HEK293 (cell line): ENCODE measurements around the gene FRMD8.

Experiments
- BCL6B ChIP-seq: fragments of 450-650 bp; formaldehyde crosslinking; IDR thresholded peaks from 2 replicates; pipeline ENCODE4 v1.5.1; 2017; ENCODE audit warnings: missing biosample characterization, missing genetic modification characterization
- HOXC10 ChIP-seq: sonication (generic); formaldehyde crosslinking; IDR thresholded peaks from 2 replicates; pipeline ENCODE4 v1.8.1; 2023; ENCODE audit warnings: mild to moderate bottlenecking, missing genetic modification reagents
- INSM2 ChIP-seq: fragments of 450-650 bp; formaldehyde crosslinking; IDR thresholded peaks from 2 replicates; pipeline ENCODE4 v1.5.1; 2016; ENCODE audit warnings: missing biosample characterization, missing genetic modification characterization
- KLF9 ChIP-seq: fragments of 450-650 bp; formaldehyde crosslinking; IDR thresholded peaks from 2 replicates; pipeline ENCODE4 v1.5.1; 2016; ENCODE audit warnings: missing biosample characterization, missing genetic modification characterization, low read depth
- TCF7L2 ChIP-seq: IDR thresholded peaks from 2 replicates; pipeline ENCODE4 v1.6.1; 2011; ENCODE audit warnings: low read depth, mild to moderate bottlenecking, inconsistent platforms, low read length, moderate library complexity, borderline replicate concordance
- ZBTB17 ChIP-seq: fragments of 450-650 bp; formaldehyde crosslinking; IDR thresholded peaks from 2 replicates; pipeline ENCODE4 v1.5.1; 2016; ENCODE audit warnings: missing biosample characterization, missing genetic modification characterization
- ZBTB6 ChIP-seq: fragments of 450-650 bp; formaldehyde crosslinking; IDR thresholded peaks from 2 replicates; pipeline ENCODE4 v1.5.1; 2017; ENCODE audit warnings: missing biosample characterization, missing genetic modification characterization
- ZFP41 ChIP-seq: fragments of 450-650 bp; formaldehyde crosslinking; IDR thresholded peaks from 2 replicates; pipeline ENCODE4 v1.5.1; 2016; ENCODE audit warnings: missing biosample characterization, missing genetic modification characterization, borderline replicate concordance
- ZNF112 ChIP-seq: fragments of 450-650 bp; formaldehyde crosslinking; IDR thresholded peaks from 2 replicates; pipeline ENCODE4 v1.5.0; 2017; ENCODE audit warnings: missing biosample characterization, missing genetic modification characterization
- ZNF157 ChIP-seq: fragments of 450-650 bp; formaldehyde crosslinking; IDR thresholded peaks from 2 replicates; pipeline ENCODE4 v1.5.1; 2016; ENCODE audit warnings: missing biosample characterization, missing genetic modification characterization
- ZNF16 ChIP-seq: fragments of 450-650 bp; formaldehyde crosslinking; IDR thresholded peaks from 2 replicates; pipeline ENCODE4 v1.5.1; 2016; ENCODE audit warnings: low read depth, missing biosample characterization, missing genetic modification characterization
- ZNF214 ChIP-seq: fragments of 450-650 bp; formaldehyde crosslinking; IDR thresholded peaks from 2 replicates; pipeline ENCODE4 v1.5.1; 2017; ENCODE audit warnings: missing biosample characterization, mild to moderate bottlenecking, missing genetic modification characterization, borderline replicate concordance
- ZNF23 ChIP-seq: fragments of 450-650 bp; formaldehyde crosslinking; IDR thresholded peaks from 2 replicates; pipeline ENCODE4 v1.5.1; 2016; ENCODE audit warnings: missing biosample characterization, missing genetic modification characterization, borderline replicate concordance
- ZNF266 ChIP-seq: fragments of 450-650 bp; formaldehyde crosslinking; IDR thresholded peaks from 2 replicates; pipeline ENCODE4 v1.5.1; 2016; ENCODE audit warnings: missing biosample characterization, missing genetic modification characterization, low read depth
- ZNF292 ChIP-seq: fragments of 450-650 bp; formaldehyde crosslinking; IDR thresholded peaks from 2 replicates; pipeline ENCODE4 v1.5.1; 2016; ENCODE audit warnings: low read depth, missing biosample characterization, missing genetic modification characterization, borderline replicate concordance
- ZNF302 ChIP-seq: fragments of 450-650 bp; formaldehyde crosslinking; IDR thresholded peaks from 2 replicates; pipeline ENCODE4 v1.5.1; 2016; ENCODE audit warnings: missing biosample characterization, missing genetic modification characterization, low read depth
- ZNF335 ChIP-seq: fragments of 450-650 bp; formaldehyde crosslinking; conservative IDR thresholded peaks from 2 replicates; pipeline ENCODE4 v1.5.1; 2016; ENCODE audit warnings: missing biosample characterization, missing genetic modification characterization
- ZNF341 ChIP-seq: fragments of 450-650 bp; formaldehyde crosslinking; IDR thresholded peaks from 2 replicates; pipeline ENCODE4; 2016; ENCODE audit warnings: low read depth, missing biosample characterization, missing genetic modification characterization
- ZNF398 ChIP-seq: fragments of 450-650 bp; formaldehyde crosslinking; IDR thresholded peaks from 2 replicates; pipeline ENCODE4 v1.5.1; 2017; ENCODE audit warnings: missing biosample characterization, missing genetic modification characterization
- ZNF426 ChIP-seq: fragments of 450-650 bp; formaldehyde crosslinking; IDR thresholded peaks from 2 replicates; pipeline ENCODE4 v1.5.1; 2017; ENCODE audit warnings: missing biosample characterization, missing genetic modification characterization, mild to moderate bottlenecking, inconsistent platforms, moderate library complexity
- ZNF501 ChIP-seq: fragments of 450-650 bp; formaldehyde crosslinking; IDR thresholded peaks from 2 replicates; pipeline ENCODE4 v1.5.1; 2016; ENCODE audit warnings: missing biosample characterization, missing genetic modification characterization
- ZNF529 ChIP-seq: fragments of 450-650 bp; formaldehyde crosslinking; IDR thresholded peaks from 2 replicates; pipeline ENCODE4 v1.5.1; 2017; ENCODE audit warnings: missing genetic modification characterization, missing biosample characterization; ENCODE audit not compliant: insufficient replicate concordance
- ZNF560 ChIP-seq: fragments of 450-650 bp; formaldehyde crosslinking; IDR thresholded peaks from 2 replicates; pipeline ENCODE4 v1.5.1; 2017; ENCODE audit warnings: missing biosample characterization, missing genetic modification characterization, borderline replicate concordance
- ZNF561 ChIP-seq: fragments of 450-650 bp; IDR thresholded peaks from 2 replicates; pipeline ENCODE4 v1.5.1; 2018; ENCODE audit warnings: missing biosample characterization, missing genetic modification characterization, borderline replicate concordance
- ZNF624 ChIP-seq: fragments of 450-650 bp; formaldehyde crosslinking; IDR thresholded peaks from 2 replicates; pipeline ENCODE4 v1.5.1; 2017; ENCODE audit warnings: missing biosample characterization, missing genetic modification characterization
- ZNF626 ChIP-seq: fragments of 450-650 bp; sonication (Bioruptor Pico); formaldehyde crosslinking; IDR thresholded peaks from 2 replicates; pipeline ENCODE4 v1.5.1; 2018; ENCODE audit warnings: missing biosample characterization, missing genetic modification characterization, inconsistent platforms
- ZNF785 ChIP-seq: fragments of 450-650 bp; formaldehyde crosslinking; IDR thresholded peaks from 2 replicates; pipeline ENCODE4 v1.5.1; 2016; ENCODE audit warnings: missing biosample characterization, missing genetic modification characterization
- ZSCAN18 ChIP-seq: fragments of 450-650 bp; formaldehyde crosslinking; IDR thresholded peaks from 2 replicates; pipeline ENCODE4 v1.5.1; 2016; ENCODE audit warnings: missing biosample characterization, missing genetic modification characterization

Gene FRMD8

GRCh38 chr11:65421794-65422632, 35.6 kb downstream of the FRMD8 start (continued):
- TF ChIP-seq INSM2 (tag by site-specific recombination), result peak; percentile 59; the same call in 1 of the 2 replicates
- TF ChIP-seq ZFP41 (tag by site-specific recombination), result no peak
- no peak for TF ChIP-seq ZSCAN18 (tag by site-specific recombination)
- peak; percentile 81 for TF ChIP-seq ZNF341 (tag by site-specific recombination)
- TF ChIP-seq ZNF785, result no peak
- TF ChIP-seq ZNF560 (tag by site-specific recombination), result no peak
- no peak for TF ChIP-seq ZNF624
- no peak for TF ChIP-seq ZNF16 (tag by site-specific recombination)
- peak; percentile 86 for TF ChIP-seq KLF9 (tag by site-specific recombination)
- TF ChIP-seq BCL6B, result no peak
- no peak for TF ChIP-seq ZNF292 (tag by site-specific recombination)
- peak; percentile 74 for TF ChIP-seq ZBTB6 (tag by site-specific recombination)
- TF ChIP-seq HOXC10 (CRISPR knock-in tag), result no peak
- no peak for TF ChIP-seq ZNF23 (tag by site-specific recombination)
- no peak; the same call in 1 of the 2 replicates for TF ChIP-seq ZNF335 (tag by site-specific recombination)
- TF ChIP-seq ZNF529, result no peak
- no peak for TF ChIP-seq ZNF302 (tag by site-specific recombination)
- no peak for TF ChIP-seq ZNF214 (tag by site-specific recombination)
- no peak for TF ChIP-seq ZNF266 (tag by site-specific recombination)
- TF ChIP-seq ZNF501 (tag by site-specific recombination), result no peak
- no peak for TF ChIP-seq ZNF561 (tag by site-specific recombination)
- no peak for TF ChIP-seq ZNF426 (tag by site-specific recombination)
- no peak for TF ChIP-seq ZNF157 (tag by site-specific recombination)
- no peak; the same call in 1 of the 2 replicates for TF ChIP-seq ZBTB17 (tag by site-specific recombination)
- no peak for TF ChIP-seq ZNF626 (tag by site-specific recombination)
- peak; percentile 46; the same call in 1 of the 2 replicates for TF ChIP-seq ZNF398 (tag by site-specific recombination)
- no peak for TF ChIP-seq ZNF112 (tag by site-specific recombination)
- no peak for TF ChIP-seq TCF7L2
